Thyroid gland (tissue), 4 donors: ENCODE data around the gene CNKSR2.

ENCODE experiments used
- POLR2A ChIP-seq, 2 donors: fragments of 450-650 bp; IDR thresholded peaks; one replicate each; pipeline ENCODE4 v1.6.1; 2017; ENCODE audit warnings: antibody characterized with exemption in 2 of 2, mild to moderate bottlenecking in 2 of 2, moderate library complexity in 1 of 2
- TF ChIP-seq, protein P1 (sequence below), 6 experiments: fragments of 200-600 bp in 3 of 6; fragments of 450-650 bp in 3 of 6; sonication (generic) in 3 of 6; IDR thresholded peaks; one replicate each; pipeline ENCODE4 v1.5.1; 2016 to 2019; ENCODE audit warnings: antibody characterized with exemption in 6 of 6, mild to moderate bottlenecking in 2 of 6, inconsistent platforms in 1 of 6, moderate library complexity in 1 of 6

GRCh38 chrX:21427086-21427485, 52.9 kb downstream of the CNKSR2 start:
- TF ChIP-seq, protein P1, sequence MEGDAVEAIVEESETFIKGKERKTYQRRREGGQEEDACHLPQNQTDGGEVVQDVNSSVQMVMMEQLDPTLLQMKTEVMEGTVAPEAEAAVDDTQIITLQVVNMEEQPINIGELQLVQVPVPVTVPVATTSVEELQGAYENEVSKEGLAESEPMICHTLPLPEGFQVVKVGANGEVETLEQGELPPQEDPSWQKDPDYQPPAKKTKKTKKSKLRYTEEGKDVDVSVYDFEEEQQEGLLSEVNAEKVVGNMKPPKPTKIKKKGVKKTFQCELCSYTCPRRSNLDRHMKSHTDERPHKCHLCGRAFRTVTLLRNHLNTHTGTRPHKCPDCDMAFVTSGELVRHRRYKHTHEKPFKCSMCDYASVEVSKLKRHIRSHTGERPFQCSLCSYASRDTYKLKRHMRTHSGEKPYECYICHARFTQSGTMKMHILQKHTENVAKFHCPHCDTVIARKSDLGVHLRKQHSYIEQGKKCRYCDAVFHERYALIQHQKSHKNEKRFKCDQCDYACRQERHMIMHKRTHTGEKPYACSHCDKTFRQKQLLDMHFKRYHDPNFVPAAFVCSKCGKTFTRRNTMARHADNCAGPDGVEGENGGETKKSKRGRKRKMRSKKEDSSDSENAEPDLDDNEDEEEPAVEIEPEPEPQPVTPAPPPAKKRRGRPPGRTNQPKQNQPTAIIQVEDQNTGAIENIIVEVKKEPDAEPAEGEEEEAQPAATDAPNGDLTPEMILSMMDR (IDR thresholded peaks at IDR 0.05), result no peak
- TF ChIP-seq POLR2A (IDR thresholded peaks at IDR 0.05), result no peak
